Activated CD4-positive, alpha-beta T cell treated with anti-CD3 and anti-CD28 coated beads for 24 hours (primary cell): ENCODE measurements around the gene SETD3.

Source experiments
- DNase-seq, 2 donors: peaks; one replicate each; pipeline ENCODE4 v3.0.0-alpha.2; 2020; ENCODE audit warnings: low read depth in 2 of 2

SETD3 gene

GRCh38 chr14:99516871-99517642, 36.4 kb upstream of the SETD3 start:
- no peak for DNase-seq

- DNase-seq, result no peak
Observed at GRCh38 chr14:99516156-99516870, 35.7 kb upstream of the SETD3 start.

- DNase-seq, result no peak
Observed at GRCh38 chr14:99515301-99516155, 34.9 kb upstream of the SETD3 start.

GRCh38 chr14:99514552-99515300, 34.1 kb upstream of the SETD3 start:
- no peak for DNase-seq

- no peak for DNase-seq
Observed at GRCh38 chr14:99513946-99514551, 33.4 kb upstream of the SETD3 start.

- DNase-seq, result no peak
Observed at GRCh38 chr14:99513183-99513694, 32.6 kb upstream of the SETD3 start.

GRCh38 chr14:99512571-99513182, 32.0 kb upstream of the SETD3 start:
- DNase-seq, result no peak

GRCh38 chr14:99512110-99512449, 31.4 kb upstream of the SETD3 start:
- no peak for DNase-seq

- DNase-seq, result no peak
Observed at GRCh38 chr14:99511421-99512109, 30.9 kb upstream of the SETD3 start.

GRCh38 chr14:99510556-99511139, 30.0 kb upstream of the SETD3 start:
- no peak for DNase-seq

- DNase-seq, result no peak
Observed at GRCh38 chr14:99509871-99510555, 29.4 kb upstream of the SETD3 start.

GRCh38 chr14:99508896-99509629, 28.4 kb upstream of the SETD3 start:
- DNase-seq, result no peak

- DNase-seq, result no peak
Observed at GRCh38 chr14:99507860-99508640, 27.4 kb upstream of the SETD3 start.

- DNase-seq, result no peak
Observed at GRCh38 chr14:99506276-99506675, 25.6 kb upstream of the SETD3 start.

GRCh38 chr14:99505089-99505488, 24.4 kb upstream of the SETD3 start:
- no peak for DNase-seq

- no peak for DNase-seq
Observed at GRCh38 chr14:99503848-99504453, 23.3 kb upstream of the SETD3 start.

GRCh38 chr14:99502989-99503421, 22.3 kb upstream of the SETD3 start:
- no peak for DNase-seq
